Superior temporal gyrus (tissue), 1 donor: ENCODE data around the gene RARS2.
"Not testable (repeated sequence)": the region's sequence is repeated elsewhere in the genome, so short reads cannot be mapped to it uniquely, and the experiment has no call there.

Experiments used
- DNase-seq: peaks from one replicate; pipeline ENCODE4 v3.0.0-alpha.2; 2016; ENCODE audit errors: extremely low spot score

RARS2 gene

GRCh38 chr6:87501809-87502572, 87.8 kb downstream of the RARS2 start:
- no peak for DNase-seq

- DNase-seq, result no peak
Measured at GRCh38 chr6:87498048-87498447, 91.7 kb downstream of the RARS2 start.

- DNase-seq, result no peak
Measured at GRCh38 chr6:87494761-87495422, 94.9 kb downstream of the RARS2 start.

- DNase-seq, result not testable (repeated sequence)
Measured at GRCh38 chr6:87489326-87489725, 100.5 kb downstream of the RARS2 start.

- DNase-seq, result no peak
Measured at GRCh38 chr6:87487555-87487954, 102.2 kb downstream of the RARS2 start.

- no peak for DNase-seq
Measured at GRCh38 chr6:87484491-87484890, 105.3 kb downstream of the RARS2 start.

GRCh38 chr6:87483929-87484328, 105.9 kb downstream of the RARS2 start:
- no peak for DNase-seq

GRCh38 chr6:87482366-87482765, 107.4 kb downstream of the RARS2 start:
- no peak for DNase-seq

- DNase-seq, result no peak
Measured at GRCh38 chr6:87481931-87482330, 107.9 kb downstream of the RARS2 start.

- peak; percentile 62 for DNase-seq
Measured at GRCh38 chr6:87473419-87473903, 116.3 kb downstream of the RARS2 start.

- DNase-seq, result peak; percentile 92
Measured at GRCh38 chr6:87472525-87473418, 117.0 kb downstream of the RARS2 start, which contains the start of gene SLC35A1. SLC35A1 (plus strand) TSS chr6:87472974; CDS start chr6:87473004, 30 bp downstream.

- DNase-seq, result no peak
Measured at GRCh38 chr6:87465051-87465450, 124.7 kb downstream of the RARS2 start.
